Glomerular endothelial cell (primary cell): ENCODE results near the gene ABHD8. TPM values are rescaled to one million over a fixed set of nuclear protein-coding genes. Genes with fewer than 3 reads are reported as not detected.

Experiments
- DNase-seq: peaks from one replicate; pipeline ENCODE4 v3.0.0-alpha.2; 2011; ENCODE audit warnings: low read depth, low spot score; ENCODE audit errors: extremely low read depth
- total RNA-seq: library from RNA; depleted of rRNA; stranded (reverse); fragments of >200 nt; gene quantifications from 2 replicates; pipeline ENCODE4 v1.2.3, GENCODE V29; 2015

The ABHD8 gene
- total RNA-seq, 1 donor from 2014 or later = 9.3 TPM

DNA sequence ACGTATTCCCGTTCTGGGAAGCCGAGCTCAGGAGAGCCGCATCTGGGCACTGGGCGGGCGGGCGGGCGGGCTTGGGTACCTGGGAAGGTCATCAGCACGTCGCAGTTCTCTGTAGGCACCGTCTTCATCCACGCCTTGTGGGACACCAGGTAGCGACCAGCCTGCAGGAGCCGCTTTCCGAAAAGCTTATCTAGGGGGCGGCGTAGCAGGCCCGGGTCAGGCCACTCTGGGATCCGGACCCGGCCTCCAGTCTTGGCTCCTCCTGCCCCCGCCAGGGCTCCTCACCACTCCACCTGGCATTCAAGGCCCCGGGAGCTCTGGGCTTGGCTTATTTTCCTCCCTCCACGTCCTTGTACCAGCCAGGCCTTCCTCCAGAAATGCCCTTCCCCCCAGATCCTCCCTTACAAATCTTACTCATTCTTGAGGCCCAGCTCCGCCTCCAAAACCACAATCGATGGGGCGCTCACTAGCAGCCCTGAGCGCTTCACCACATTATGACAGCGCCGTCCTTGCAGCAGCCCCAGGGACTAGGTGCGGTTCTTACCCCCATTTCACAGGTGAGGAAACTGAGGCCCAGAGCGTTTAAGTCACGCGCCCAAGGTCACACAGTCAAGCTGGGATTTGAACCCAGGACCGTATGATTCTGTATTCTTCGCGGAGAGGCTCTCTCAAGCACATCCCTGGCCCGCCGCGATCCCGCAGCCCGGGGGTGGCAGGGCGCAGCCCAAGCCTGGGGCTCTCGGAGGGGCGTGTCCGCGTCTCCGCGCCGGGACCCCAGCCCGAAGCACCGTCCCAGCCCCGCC is 30.6 kb upstream of the ABHD8 start:
- no peak for DNase-seq

DNA sequence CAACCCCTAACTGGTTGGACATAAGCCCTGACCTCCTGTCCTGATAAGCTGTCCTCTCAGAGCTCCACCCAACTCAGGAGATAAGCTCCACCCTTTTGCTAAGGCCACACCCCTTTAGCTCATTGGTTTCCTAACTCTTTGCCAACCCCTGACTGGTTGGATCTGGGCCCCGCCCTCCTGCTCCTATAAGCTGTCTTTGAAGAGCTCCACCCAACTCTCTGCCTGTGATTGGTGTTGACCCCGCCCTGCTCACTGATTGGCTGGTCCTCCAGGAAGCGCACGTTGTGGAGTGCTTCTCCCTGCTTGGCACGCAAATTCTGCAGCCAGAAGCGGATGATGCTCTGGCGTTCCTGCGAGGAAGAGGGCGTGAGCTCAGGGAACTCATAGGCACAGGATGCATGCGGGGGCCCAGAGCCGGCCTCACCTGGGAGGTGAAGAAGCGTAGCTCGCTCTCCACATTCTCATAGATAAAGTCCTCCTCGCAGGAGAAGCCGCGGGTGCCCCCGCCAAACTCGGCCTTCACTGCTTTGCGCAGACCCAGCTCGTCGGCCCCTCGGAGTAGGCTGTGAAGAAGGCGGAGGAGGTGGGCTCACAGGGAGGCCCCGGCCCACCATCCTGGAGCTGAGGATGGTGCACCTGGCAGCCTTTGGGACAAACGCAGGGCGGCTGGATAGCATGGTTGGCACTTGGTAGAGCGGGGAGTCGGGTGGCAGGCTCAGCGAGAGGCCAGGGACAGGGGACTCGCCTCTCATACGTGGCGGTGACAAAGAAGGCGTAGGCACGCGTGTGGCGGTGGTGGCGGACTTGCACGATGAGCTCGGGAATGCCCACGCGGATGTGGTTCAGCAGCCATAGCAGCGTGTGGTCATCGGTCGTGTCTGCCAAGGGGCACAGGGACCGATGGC is 29.7 kb upstream of the ABHD8 start:
- no peak for DNase-seq

DNA sequence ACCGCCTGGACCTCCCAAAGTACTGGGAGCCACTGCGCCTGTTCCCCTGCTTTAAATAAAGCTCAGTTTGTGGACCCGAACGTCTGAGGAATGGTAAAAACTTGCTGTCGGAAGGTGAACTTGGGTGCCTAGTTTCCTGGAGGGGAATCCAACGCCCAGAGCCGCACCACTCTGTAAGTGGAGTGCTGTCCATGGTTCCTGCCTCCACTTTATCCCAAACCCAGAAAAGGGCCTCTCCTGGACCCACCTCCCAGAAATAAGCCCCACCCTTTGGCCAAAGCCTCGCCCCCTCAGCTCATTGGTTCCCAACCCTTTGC is 29.1 kb upstream of the ABHD8 start:
- DNase-seq = no peak

DNA sequence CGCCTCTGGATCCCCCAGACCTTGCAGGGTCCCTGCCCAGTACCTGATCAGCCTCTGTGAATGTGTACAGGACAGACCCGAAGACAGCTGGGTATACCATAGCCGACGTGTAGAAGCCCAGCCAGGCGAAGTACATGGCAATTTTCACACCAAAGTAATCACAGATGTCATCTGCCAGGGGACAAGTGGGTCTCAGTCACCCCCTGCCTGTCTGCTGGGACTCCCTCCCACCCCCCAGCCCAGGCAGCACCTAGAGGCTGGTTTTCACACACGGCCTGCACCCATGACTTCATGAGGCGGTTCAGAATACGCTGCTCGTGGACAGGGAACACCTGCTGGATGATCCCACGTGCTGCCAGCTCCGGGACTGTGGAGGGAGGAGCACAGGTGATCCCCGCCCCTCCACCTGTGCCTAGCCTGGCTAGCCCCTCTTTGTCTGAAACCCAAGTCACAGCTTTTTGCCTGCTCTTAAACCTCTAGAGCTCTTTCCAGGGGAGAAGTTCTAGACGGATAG is 27.9 kb upstream of the ABHD8 start:
- no peak for DNase-seq

DNA sequence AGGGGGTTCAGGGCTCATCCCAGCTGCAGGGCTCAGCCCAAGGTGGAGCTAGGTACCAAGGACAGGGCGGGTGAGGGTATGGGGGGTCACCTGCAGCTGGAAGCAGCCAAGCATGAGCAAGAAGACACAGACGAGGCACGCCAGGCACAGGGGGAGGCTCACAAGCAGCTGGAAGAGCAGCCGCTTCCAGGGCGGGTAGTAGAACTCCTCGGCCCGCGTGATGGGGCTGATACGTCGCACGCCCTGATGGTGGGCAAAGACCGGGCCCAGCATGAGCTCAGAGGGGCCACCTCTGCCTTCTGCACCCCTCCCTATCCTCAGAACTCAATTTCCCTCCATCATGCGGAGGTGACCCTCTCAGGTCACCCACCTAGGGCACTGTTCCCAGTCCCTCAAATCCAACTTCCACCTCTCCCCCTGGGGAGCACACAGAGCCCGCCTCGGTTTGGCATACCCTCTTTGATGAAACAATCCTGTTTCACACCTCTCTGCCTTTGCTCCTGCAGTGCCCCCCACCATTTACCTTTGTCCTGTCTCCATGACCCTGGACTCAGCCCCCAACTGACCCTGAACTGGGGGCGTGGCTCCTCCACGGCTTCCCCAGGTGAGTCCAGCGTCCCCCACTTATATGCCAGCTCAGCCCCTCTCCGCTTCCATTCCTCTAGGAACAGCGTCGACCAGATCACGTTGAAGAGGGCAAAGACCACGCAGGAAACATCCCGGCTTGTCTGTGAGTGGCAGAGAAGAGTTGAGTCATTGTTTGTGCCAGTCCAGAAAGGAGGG is 27.2 kb upstream of the ABHD8 start:
- no peak for DNase-seq

DNA sequence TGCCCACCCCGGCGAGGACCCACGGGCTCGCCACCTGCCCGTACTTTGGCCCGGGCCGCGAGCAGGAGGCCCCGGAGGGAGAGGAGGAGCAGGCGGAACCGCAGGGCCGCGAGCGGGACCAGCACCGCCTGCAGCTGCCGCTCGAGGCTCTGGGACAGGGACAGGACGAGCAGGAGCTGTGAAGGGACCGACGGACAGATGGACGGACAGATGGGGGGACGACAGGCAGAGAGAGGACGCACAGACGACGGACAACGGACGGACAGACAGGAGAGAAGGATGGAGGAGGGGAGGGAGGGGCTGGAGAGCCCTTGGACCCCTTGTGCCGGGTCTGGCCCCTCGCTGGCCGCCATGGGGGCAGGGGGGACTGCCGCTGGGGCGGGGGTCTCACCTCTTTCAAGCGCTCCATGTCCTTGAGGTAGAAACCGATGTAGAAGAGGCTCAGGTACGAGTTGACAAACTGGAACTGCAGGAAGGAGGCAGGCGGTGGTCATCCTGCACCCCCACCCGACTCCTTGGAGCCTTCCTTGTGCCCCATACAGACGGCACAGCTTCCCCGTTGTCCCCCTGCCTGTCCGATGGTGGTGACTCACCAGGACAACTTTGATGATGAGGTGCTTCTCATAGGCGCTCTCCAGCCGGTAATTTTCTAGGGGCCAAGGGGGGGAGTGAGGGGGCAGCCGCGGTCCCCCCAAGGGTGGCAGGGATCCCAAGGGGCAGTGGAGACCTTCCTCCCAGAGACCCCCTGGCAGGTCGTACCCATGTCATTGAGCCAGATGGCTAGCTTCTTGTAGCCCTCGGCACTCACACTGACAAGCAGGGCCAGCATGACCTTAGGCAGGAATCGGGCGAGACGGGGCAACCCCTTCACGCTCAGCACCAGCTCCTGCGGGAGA is 26.4 kb upstream of the ABHD8 start:
- no peak for DNase-seq

DNA sequence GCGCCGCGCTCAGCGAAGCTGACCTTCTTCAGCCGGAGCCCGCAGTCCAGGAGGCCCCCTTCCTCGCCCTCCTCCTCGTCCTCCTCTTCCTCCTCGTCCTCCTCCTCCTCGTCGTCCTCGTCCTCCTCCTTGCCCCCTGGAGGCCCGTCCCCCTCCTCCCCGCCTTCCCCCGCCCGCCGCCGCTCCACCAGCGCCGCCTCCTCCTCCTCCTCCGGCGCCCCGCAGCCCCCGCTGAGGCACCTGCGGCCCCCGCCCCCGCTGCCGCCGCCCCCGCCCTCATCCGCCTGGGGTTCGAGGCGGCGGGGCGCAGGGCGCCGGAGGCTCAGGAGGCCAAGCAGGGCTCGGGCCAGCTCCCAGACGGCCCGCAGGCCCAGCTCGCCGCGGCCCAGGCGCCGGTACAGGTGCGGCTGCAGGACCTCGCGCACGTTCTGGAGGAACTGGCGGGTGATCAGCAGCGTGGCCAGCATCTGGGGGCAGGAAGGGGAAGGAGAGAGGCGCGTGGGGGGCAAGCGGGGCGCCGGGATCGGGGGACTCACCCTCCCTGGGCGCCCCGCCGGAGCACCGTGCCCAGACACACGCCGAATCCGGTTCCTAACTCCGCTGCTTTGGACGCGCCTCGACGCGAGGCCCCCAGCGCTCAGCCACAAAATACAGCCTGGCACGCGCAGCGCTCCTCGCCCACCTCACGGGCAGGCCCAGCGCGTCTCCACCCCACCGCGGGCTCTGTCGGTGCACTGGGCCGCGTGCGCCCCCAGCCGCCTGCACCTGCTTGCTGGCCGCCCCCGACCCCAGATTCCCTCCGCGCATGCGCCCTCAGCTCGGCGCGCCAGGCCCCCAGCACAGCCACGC is 25.5 kb upstream of the ABHD8 start:
- no peak for DNase-seq

DNA sequence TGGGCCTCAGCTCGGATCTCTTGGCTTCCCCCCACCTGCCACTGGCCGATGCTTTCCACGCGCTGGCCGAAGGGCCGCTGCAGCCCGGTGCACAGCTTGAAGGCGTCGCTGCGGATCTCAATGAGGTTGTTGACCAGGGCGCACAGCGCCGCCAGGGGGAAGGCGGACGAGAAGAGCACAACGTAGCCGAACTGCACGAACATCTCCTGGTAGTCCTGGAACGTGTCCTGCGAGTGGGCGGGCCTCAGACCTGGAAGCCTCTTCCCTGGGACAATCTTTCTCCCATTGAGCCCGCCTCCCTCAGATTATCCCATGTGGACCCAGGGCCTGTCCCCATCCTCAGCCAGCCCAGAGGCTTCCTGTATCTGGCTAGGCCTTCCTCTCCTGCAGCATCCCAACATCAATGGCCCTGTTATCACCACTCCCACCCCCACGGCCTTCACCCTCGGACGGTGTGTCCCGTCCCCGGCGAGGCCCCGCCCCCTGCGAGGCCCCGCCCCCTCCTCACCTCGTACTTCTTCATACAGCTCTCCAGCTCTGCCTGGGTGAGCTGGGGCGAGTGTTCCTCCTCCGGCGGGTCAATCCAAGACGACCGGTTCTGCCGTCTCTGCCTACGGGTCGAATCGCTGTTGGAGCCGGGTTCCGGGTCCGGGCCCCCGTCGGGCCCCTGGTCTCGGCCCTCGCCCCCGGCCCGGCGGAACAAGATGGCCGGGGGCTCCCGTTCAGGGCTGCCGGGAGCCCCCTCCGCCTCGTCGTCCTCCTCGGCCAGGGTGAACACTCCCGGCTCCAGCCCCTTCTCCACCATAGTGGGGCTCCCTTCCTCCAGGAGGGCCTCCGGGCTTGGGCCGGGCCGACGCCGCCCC is 24.7 kb upstream of the ABHD8 start:
- no peak for DNase-seq

DNA sequence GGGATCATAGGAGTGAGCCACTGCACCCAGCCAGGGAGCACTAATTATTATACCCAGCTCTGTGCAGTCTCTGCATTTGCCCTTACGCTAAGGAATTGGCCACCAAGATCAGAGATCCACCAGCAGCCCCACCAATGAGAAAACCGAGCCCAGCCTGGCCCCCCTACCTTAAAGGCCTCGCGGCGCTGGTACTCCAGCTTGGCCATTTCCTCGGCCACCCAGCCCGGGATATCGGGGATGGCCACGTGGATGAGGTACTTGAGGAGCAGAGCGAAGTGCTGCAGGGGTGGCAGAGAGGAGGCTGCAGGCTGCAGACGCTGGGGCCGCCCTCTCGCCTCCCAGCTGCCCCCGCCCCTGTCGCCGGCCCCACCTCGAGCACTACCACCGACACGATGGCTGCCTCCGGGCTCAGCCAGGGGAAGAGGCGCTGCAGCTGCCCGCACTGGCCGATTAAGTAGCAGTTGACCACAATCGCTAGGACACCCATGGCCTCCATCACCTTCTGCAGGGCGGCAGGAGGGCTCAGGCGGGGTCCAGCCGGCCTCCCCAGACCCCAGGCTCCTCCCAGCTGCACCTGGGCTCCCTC is 23.9 kb upstream of the ABHD8 start:
- DNase-seq = no peak

DNA sequence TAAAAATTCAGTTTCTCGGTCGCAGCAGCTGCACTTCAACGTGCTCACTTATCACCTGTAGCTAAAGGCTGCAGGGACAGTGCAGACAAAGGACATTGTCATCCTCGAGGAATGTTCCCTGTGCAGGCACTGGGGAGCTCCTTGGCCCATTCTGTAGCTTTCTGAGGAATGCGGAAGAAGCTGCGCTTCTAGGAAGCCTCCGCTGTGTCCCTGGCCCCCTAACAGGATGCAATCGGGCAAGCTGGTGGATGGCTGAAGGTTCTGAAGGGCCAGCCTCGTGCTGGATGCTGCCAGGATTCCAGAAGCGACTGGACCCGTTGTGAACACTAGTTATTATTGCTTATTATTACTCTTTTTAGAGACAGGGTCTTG is 23.4 kb upstream of the ABHD8 start:
- no peak for DNase-seq

DNA sequence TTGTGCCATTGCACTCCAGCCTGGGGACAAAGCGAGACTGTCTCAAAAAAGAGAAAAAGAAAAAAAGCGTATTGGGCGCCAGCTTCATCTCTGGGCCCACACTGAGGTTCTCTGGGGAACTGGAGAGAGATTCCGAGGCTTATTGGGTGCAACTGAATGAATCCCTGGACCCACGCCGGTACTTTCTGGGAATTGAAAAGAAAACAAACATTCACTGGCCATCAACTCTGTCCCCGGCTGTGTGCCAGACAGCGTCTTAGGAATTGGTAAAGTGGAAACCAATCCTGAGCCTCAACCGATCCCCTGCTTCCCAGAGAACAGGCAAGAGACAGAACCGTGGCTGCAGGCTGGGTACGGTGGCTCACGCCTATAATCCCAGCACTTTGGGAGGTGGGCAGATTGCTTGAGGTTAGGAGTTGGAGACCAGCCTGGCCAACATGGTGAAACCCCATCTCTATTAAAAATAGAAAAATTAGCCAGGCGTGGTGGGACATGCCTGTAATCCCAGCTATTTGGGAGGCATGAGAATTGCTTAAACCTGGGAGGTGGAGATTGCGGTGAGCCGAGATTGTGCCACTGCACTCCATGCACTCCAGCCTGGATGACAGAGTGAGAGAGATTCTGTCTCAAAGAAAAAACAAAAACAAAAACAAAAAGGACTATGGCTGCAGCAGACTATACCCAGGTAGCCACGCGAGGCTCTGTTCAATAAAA is 22.8 kb upstream of the ABHD8 start:
- DNase-seq = no peak

DNA sequence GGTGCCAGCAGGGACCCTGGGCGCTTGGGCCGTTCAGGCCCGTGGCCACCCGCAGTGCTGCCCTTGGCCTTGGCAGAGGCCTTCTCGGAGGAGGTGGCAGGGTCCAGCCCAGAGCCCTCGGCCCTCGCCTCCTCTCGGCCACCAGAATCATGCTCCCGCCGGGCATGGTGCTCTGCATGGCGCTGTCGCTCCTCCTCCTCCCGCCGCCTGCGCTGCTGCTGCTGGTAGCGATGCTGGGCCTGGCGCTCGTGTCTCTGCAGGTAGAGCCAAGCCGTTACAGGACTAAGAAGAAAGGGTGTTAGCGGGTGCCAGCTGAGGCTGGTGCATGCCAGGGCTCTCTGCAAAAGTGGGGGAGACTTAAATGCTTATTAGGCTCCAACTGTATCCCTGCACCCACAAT is 21.9 kb upstream of the ABHD8 start:
- no peak for DNase-seq

DNA sequence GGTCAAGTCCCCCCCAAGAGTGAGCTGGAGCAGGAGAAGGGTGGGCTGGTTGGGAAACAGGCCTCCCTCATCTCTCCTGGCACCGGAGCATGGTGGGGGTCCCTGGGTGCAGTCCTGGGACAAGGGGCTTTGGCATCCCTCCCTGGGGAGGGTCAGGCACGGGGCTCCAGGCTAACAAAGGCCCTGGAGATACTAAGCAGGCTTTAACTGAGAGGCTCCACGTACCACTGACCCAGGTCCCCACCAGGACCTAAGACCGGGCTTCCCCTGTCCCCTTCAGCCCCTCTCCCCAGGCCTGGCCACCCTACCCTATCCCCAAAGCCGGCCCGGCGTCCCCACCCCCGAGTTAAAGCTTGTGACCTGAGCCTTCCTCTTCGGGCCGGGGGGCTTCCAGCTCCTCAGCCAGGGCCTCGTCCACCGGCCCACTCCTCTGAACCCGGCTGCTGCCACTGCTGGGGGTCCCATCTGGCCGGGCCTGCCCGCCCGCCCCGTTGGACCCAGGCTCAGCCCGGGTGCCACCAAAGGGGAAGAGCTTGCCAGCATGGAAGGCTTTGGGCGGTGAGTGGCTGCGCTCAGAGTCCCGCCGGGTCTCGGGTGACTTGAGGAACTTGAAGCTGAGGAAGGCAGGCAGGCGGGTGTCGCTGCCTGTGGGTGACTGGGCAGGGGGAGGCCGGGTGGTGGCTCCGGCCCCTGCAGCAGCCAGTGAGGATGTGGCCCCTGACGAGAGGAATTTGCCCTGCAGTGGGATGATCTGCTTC is 21.3 kb upstream of the ABHD8 start:
- DNase-seq = no peak

DNA sequence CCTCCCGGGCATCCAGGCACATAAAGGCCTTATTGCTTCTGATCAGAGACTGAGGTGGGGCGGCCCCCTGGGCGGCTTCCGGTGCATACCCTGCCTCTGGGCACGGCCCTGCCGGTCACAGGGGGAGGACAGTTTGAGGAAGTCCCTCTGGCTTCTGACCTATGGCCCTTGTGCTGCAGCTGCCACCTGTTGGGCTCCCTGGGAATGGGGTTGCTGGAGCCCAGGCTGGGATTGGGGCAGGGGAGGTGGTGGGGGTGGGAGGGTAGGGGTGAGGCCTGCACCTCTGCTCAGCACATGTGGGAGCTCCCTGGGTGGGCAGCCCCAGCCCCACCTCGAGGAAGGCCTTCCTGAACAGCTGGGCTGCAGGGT is 20.7 kb upstream of the ABHD8 start:
- no peak for DNase-seq

DNA sequence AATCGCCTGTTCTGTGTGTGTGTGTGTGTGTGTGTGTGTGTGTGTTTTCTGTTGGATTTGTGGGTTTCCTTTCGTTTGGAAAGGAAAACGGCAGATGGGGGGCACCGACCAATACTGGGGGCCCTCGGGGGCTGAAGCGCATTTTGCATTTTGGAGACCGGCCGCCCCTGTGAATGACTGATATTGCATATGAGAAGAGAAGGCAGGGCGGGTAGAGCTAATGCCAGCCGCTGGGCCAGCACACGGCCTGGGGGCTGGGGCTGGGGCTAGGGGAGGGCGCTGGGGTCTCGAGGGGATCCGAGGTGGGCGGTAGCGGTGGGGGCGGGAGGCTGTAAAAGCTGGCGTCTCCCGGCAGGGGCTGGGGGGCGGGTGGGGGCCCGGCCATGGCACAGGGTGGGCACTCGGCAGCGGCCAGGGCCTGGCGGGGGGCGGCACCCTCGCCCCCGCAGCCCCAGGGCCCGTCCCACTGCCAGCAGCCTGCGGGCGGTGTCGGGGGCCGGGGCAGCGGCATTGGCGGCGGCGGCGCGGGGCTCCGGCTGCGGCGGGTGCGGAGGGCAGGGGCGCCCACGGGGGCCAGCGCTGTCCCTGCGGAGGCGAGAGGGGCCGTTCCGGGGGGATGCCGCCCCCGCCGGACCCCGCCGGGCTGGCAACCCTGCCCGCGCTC is 20.2 kb upstream of the ABHD8 start:
- DNase-seq = no peak

DNA sequence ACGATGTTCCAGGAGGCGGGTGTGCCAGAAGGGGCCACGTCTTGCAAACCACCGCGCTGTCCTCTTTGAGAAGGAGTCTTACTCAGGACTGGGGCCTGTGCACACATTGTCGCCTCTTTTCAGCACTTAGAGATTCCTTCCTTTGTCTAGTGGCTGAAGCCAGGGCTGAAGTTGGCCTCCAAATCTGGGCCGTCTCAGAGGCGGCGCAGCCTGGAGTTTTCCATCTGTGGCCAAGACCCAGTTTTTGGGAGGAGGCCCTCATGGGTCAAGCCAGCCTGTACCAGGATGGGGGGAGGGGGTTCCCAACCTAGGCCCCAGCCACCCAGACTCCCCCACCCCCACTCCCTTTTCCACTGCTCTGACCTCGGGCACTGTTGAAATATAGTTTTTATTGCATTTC is 19.6 kb upstream of the ABHD8 start:
- DNase-seq = no peak
